ENCODE data around the gene MICAL3.

GRCh38 chr22:17883356-17883755 is 141.0 kb downstream of the MICAL3 start:
- TF ChIP-seq CTCF (IDR thresholded peaks at IDR 0.05), result no peak
- TF ChIP-seq POLR2A (IDR thresholded peaks at IDR 0.05), result no peak
